ENCODE measurements around the gene GIPR.
A peak's percentile ranks its signal among the peaks of the same experiment; 100 is the strongest.

- TF ChIP-seq POLR2A (IDR thresholded peaks at IDR 0.05; ENCODE audit: low read length), result peak; percentile 18
- no peak for TF ChIP-seq GATA1 (IDR thresholded peaks at IDR 0.05; ENCODE audit: low read depth, low read length)
Measured at GRCh38 chr19:45692187-45693105, 24.4 kb downstream of the GIPR start, which contains the start of gene QPCTL.
